ENCODE measurements around the gene CTSL.

DNA sequence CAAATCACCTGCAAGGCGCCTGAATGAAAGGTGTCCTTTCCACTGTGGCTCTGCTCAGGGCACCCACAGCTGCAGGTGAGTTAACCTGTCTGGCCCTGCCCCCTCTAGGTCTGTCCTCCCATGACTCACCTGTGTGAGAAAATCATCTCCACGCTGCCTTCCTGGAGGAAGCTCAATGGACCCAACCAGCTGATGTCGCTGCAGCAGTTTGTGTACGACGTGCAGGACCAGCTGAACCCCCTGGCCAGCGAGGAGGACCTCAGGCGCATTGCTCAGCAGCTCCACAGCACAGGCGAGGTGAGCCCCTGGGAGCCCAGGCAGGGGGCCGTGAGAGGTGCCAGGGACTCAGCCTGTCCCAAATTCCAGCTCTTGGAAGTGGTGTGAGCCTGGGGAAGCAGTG, 23.0 kb upstream of the CTSL start:
- TF ChIP-seq, protein P1, sequence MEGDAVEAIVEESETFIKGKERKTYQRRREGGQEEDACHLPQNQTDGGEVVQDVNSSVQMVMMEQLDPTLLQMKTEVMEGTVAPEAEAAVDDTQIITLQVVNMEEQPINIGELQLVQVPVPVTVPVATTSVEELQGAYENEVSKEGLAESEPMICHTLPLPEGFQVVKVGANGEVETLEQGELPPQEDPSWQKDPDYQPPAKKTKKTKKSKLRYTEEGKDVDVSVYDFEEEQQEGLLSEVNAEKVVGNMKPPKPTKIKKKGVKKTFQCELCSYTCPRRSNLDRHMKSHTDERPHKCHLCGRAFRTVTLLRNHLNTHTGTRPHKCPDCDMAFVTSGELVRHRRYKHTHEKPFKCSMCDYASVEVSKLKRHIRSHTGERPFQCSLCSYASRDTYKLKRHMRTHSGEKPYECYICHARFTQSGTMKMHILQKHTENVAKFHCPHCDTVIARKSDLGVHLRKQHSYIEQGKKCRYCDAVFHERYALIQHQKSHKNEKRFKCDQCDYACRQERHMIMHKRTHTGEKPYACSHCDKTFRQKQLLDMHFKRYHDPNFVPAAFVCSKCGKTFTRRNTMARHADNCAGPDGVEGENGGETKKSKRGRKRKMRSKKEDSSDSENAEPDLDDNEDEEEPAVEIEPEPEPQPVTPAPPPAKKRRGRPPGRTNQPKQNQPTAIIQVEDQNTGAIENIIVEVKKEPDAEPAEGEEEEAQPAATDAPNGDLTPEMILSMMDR (conservative IDR thresholded peaks at IDR 0.05 in 1 of 2, IDR thresholded peaks at IDR 0.05 in 1 of 2; ENCODE audit: low read depth in 1 of 2, low read length in 2 of 2), result no peak
- TF ChIP-seq EZH2 (IDR thresholded peaks at IDR 0.05; ENCODE audit: low read length, missing control alignments), result no peak

Measured in fibroblast of lung (primary cell).